Esophagus squamous epithelium (tissue), 5 donors: ENCODE measurements around the gene NLRP5. TPM values are rescaled to one million over a fixed set of nuclear protein-coding genes. Genes with fewer than 3 reads are reported as not detected.

Experiments
- DNase-seq: peaks from one replicate; lab custom pipeline; 2025; lab: John Stamatoyannopoulos, UW
- H3K27ac ChIP-seq, 4 donors: fragments of 200-600 bp; sonication (generic); one replicate each; pipeline ENCODE4 v1.5.1; 2016 to 2019; ENCODE audit warnings: mild to moderate bottlenecking in 1 of 4
- H3K27me3 ChIP-seq, 4 donors: fragments of 200-600 bp; sonication (generic); 1 replicate in 3 of 4; 2 replicates in 1 of 4; pipeline versions ENCODE4 v1.5.1 to v1.6.0; 2017 to 2021; ENCODE audit warnings: antibody characterized with exemption in 1 of 4
- H3K36me3 ChIP-seq, 3 donors: fragments of 200-600 bp; sonication (generic); one replicate each; pipeline ENCODE4 v1.5.1; 2016 to 2019
- H3K4me1 ChIP-seq, 3 donors: fragments of 200-600 bp; sonication (generic); one replicate each; pipeline ENCODE4 v1.5.1; 2017 to 2019
- H3K4me3 ChIP-seq, 4 donors: fragments of 200-600 bp; sonication (generic); 1 replicate in 3 of 4; 2 replicates in 1 of 4; pipeline ENCODE4 v1.5.1; 2016 to 2019; ENCODE audit warnings: mild to moderate bottlenecking in 2 of 4, moderate library complexity in 1 of 4
- H3K9me3 ChIP-seq, 3 donors: fragments of 200-600 bp; sonication (generic); one replicate each; pipeline ENCODE4 v1.5.1; 2016 to 2019
- POLR2A ChIP-seq, 4 donors: fragments of 450-650 bp; IDR thresholded peaks; one replicate each; pipeline ENCODE4 v1.6.1; 2017; ENCODE audit warnings: antibody characterized with exemption in 4 of 4, mild to moderate bottlenecking in 4 of 4, moderate library complexity in 3 of 4
- WGBS, 2 donors: methylation state at CpG; one replicate each; pipeline ENCODE4 v1.1.5; 2018; 5-methylcytosine and 5-hydroxymethylcytosine counted together
- intact Hi-C: fragments of 100-400 bp; cut with DNase I; formaldehyde crosslinking; loops from one replicate; pipeline ENCODE4 v1.15.0; 2022
- total RNA-seq, 4 donors: library from RNA; depleted of rRNA; stranded (reverse); fragments of >200 nt; gene quantifications; one replicate each; pipeline ENCODE4 v1.1.0, GENCODE V29; 2016
- TF ChIP-seq, protein P1 (sequence below), 6 experiments: fragments of 450-650 bp in 4 of 6; fragments of 200-600 bp in 2 of 6; sonication (generic) in 2 of 6; IDR thresholded peaks; one replicate each; pipeline ENCODE4 v1.5.1; 2016 to 2019; ENCODE audit warnings: antibody characterized with exemption in 6 of 6, mild to moderate bottlenecking in 4 of 6, moderate library complexity in 4 of 6
- donor health status: DM: yes; HTN: yes; CAD: no.

The NLRP5 gene
- total RNA-seq, 4 donors from 2014 or later, result not detected

DNA sequence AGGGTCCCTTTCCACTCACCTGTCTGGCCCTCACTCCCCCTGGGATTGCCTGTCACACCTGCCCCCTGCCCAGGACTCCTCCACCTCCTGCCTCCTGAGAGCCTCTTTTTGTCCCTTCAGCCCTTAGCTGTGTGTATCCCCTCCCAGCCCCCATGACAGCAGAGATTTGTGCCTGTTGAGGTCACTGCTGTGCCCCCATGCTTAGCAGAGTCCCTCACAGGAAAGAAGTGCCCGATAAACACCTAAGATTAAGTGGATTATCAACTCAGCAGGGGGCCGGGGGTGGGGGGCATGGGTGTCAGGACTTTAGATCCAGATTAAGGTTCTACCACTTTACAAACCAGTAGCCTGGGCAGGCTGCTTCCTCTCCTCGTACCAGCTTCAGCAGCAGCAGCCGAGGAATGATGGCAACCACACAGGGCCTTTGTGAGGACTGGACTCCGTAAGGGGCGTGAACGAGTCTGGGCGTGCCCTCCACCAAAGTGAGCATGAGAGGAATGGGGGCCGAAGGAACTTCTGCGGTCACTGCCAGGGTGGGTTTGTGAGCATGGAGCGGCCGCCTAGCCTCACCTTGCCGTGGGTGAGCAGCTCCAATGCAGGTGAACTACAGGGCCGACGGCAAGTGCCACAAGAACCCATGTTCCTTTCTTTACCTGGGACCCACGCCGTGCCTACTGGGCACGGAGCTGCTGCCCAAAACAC is 98.4 kb downstream of the NLRP5 start:
- WGBS, 2 donors, result 44 to 67% methylated on average over 3 to 12 of the region's 18 CpGs
- TF ChIP-seq, protein P1, sequence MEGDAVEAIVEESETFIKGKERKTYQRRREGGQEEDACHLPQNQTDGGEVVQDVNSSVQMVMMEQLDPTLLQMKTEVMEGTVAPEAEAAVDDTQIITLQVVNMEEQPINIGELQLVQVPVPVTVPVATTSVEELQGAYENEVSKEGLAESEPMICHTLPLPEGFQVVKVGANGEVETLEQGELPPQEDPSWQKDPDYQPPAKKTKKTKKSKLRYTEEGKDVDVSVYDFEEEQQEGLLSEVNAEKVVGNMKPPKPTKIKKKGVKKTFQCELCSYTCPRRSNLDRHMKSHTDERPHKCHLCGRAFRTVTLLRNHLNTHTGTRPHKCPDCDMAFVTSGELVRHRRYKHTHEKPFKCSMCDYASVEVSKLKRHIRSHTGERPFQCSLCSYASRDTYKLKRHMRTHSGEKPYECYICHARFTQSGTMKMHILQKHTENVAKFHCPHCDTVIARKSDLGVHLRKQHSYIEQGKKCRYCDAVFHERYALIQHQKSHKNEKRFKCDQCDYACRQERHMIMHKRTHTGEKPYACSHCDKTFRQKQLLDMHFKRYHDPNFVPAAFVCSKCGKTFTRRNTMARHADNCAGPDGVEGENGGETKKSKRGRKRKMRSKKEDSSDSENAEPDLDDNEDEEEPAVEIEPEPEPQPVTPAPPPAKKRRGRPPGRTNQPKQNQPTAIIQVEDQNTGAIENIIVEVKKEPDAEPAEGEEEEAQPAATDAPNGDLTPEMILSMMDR (IDR thresholded peaks at IDR 0.05), result no peak
- no peak for TF ChIP-seq POLR2A (IDR thresholded peaks at IDR 0.05)
- Histone ChIP-seq H3K36me3 (peaks cover 4 to 51% (median 5%) of the 10 kb centered on the region in 3 donors), H3K4me1 (peaks cover 7 to 20% (median 9%) of the 10 kb centered on the region in 3 donors), H3K4me3 (no peak overlapping the region), H3K27me3 (peaks cover 0 to 17% (median 0%) of the 10 kb centered on the region in 4 donors), H3K27ac (no peak overlapping the region), H3K9me3 (no peaks in the 10 kb centered on the region)
- intact Hi-C loops, result no loop called here
- no peak for DNase-seq

DNA sequence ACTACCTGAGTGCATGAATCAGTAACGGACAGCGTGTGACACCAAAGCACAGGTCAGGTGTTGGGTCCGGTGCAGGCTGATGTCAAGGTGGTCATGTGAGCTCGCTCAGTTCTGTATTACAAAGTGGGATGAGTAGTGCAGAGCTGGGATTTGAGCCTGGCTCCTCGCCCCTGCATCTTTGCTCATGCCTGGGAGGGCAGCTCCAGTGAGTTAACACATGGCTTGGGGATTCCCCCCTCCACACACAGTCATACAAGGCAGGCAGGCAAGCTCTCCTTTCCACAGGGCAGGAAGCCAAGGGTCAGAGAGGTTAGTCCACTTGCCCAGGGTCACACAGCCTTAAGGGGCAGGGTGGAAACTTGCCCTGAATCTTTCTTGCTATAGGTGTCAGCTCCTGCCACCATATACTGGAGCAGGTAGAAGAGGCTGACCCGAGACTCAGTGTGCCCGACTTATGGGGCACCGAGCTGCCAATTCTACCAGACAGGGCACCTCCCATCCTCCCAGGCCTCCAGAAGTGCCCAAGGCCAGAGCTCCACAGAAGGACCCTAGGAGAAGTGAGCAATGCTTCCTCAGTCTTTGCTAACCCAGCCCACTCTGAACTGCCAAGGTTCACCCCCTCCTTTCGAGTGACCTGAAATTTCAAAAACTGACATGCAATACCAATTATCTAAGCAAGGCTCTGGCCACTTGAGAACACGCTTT is 99.1 kb downstream of the NLRP5 start:
- H3K27me3 ChIP-seq, result peaks cover 0 to 15% (median 0%) of the 10 kb centered on the region in 4 donors
- intact Hi-C loops, result no loop called here
- no peak for DNase-seq
- no peak for TF ChIP-seq POLR2A (IDR thresholded peaks at IDR 0.05)
- TF ChIP-seq, protein P1 (IDR thresholded peaks at IDR 0.05), result no peak
- WGBS, 2 donors, result 79 to 88% methylated on average over 6 of the region's 10 CpGs
- H3K36me3 ChIP-seq, result peaks cover 4 to 58% (median 5%) of the 10 kb centered on the region in 3 donors
- H3K4me3 ChIP-seq, result no peak overlapping the region
- H3K27ac ChIP-seq, result no peak overlapping the region
- no peaks in the 10 kb centered on the region for H3K9me3 ChIP-seq
- H3K4me1 ChIP-seq, result peaks cover 7 to 25% (median 7%) of the 10 kb centered on the region in 3 donors

DNA sequence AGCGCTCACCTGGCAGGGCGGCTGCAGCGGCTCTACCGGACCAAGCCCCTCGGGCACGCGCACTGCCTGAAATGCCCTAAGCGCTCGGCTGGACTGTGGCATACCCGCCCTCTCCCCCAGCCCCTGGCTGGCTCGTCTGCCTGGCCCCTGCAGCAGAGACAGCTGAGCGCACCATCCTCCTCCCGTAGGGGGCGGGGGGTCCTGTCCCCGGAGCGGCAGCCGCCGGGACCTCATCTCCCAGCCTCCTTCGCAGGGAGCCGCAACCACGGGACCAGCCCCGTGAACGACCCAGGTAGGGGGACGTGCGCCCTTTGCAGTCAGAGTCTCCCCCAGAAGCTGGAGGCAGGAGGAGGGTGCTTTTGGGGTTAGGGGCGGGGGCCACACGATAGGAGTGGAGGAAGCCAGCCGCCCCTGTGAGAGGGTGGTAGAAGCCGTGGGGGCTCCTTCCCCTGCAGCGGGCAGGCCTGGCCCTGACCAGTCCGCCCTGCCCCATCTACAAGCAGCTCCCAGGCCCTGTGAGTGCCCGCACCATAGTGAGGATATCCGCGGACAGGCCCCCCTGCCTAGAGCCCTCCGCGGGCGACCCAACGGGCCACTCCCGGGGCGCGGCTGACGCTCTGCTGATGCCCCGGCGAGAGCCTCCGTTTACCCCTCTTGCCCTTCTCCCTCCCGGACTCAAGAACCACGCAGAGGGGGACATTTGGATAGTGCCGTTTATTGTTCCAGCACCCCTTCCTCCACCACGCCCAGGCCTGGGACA is 100.3 kb downstream of the NLRP5 start:
- no peak overlapping the region for H3K27ac ChIP-seq
- H3K9me3 ChIP-seq, result no peaks in the 10 kb centered on the region
- peaks cover 0 to 4% (median 0%) of the 10 kb centered on the region in 4 donors for H3K27me3 ChIP-seq
- H3K4me1 ChIP-seq, result peaks cover 0 to 25% (median 4%) of the 10 kb centered on the region in 3 donors
- intact Hi-C loops, result no loop called here
- no peak for DNase-seq
- 20 to 69% methylated on average over 1 to 10 of the region's 49 CpGs for WGBS, 2 donors
- peaks cover 4 to 58% (median 5%) of the 10 kb centered on the region in 3 donors for H3K36me3 ChIP-seq
- TF ChIP-seq POLR2A (IDR thresholded peaks at IDR 0.05), result no peak
- TF ChIP-seq, protein P1 (IDR thresholded peaks at IDR 0.05), result no peak
- H3K4me3 ChIP-seq, result no peak overlapping the region

DNA sequence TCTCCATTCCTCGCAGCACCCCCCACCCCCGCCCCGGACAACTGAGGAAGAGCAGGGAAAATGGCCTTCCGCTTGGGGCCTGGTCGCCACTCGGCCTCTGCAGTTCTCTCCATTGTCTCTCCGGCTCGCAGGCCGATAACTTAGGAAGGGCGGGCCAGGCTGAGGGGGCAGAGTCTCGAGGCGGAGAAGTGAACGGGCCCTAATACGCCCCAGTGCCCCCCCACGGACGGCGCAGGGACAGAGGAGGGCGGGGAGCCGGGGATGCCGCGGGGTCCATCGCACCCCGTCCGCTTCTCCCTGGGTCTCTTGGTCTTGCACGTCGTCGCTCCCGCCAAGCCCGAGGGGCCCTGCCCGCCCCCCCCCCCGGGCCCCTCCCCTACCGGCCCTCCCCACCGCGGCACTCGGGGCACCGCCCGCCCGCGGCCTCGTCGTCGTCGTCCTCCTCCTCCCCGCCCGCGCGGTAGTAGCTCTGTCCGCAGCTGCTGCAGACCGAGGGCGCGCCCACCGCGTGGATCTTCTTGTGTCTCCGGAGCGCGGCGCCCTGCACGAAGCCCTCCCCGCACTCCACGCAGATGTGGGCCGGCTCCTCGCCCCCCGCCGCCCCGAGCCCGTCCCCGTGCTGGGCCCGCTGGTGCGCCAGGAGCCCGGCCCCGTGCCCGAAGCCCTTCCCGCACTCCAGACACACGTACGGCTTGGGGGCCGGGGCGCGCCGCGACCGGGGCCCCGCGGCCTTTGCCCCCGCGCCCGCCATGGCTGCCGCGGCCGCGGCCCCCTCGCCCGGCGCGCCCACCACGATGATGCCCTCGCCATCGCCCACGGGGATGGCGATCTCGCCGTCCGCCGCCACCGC is 101.3 kb downstream of the NLRP5 start:
- 80 to 91% methylated on average over 1 to 25 of the region's 104 CpGs for WGBS, 2 donors
- no peak overlapping the region for H3K27ac ChIP-seq
- intact Hi-C loops, result no loop called here
- TF ChIP-seq, protein P1 (IDR thresholded peaks at IDR 0.05), result no peak
- TF ChIP-seq POLR2A (IDR thresholded peaks at IDR 0.05), result no peak
- H3K9me3 ChIP-seq, result no peaks in the 10 kb centered on the region
- no peaks in the 10 kb centered on the region for H3K27me3 ChIP-seq
- H3K4me1 ChIP-seq, result peaks cover 0 to 25% (median 4%) of the 10 kb centered on the region in 3 donors
- DNase-seq, result no peak
- H3K36me3 ChIP-seq, result peaks cover 4 to 62% (median 5%) of the 10 kb centered on the region in 3 donors
- H3K4me3 ChIP-seq, result no peak overlapping the region
